HepG2 (cell line): Measurements from ENCODE around the gene BICDL2. TPM values are rescaled to one million over a fixed set of nuclear protein-coding genes. Genes with fewer than 3 reads are reported as not detected.

Experiments used
- CCAR2 ChIP-seq: fragments of 200-400 bp; formaldehyde crosslinking; optimal IDR thresholded peaks from 2 replicates; pipeline ENCODE3; 2018; ENCODE audit warnings: low read depth, mild to moderate bottlenecking, low read length, moderate library complexity
- CEBPB ChIP-seq: IDR thresholded peaks from 2 replicates; pipeline ENCODE4 v1.6.1; 2011; ENCODE audit warnings: low read depth, low read length, improper control_type of control experiment, borderline replicate concordance
- CENPX ChIP-seq: sonication (generic); formaldehyde crosslinking; IDR thresholded peaks from 2 replicates; pipeline ENCODE4 v1.9.0; 2021; ENCODE audit warnings: mild to moderate bottlenecking, missing genetic modification reagents, moderate library complexity
- EEA1 ChIP-seq: sonication (generic); formaldehyde crosslinking; IDR thresholded peaks from 2 replicates; pipeline ENCODE4 v1.5.1; 2020; ENCODE audit warnings: mild to moderate bottlenecking, missing genetic modification reagents, borderline replicate concordance
- FOSL1 ChIP-seq: sonication (generic); formaldehyde crosslinking; IDR thresholded peaks from 2 replicates; pipeline ENCODE4 v1.9.0; 2021; ENCODE audit warnings: missing genetic modification reagents, borderline replicate concordance
- HDAC2 ChIP-seq: sonication (generic); formaldehyde crosslinking; IDR thresholded peaks from 2 replicates; pipeline ENCODE4 v1.4.0; 2020; ENCODE audit warnings: missing genetic modification reagents
- IRF2 ChIP-seq: IDR thresholded peaks from 2 replicates; pipeline ENCODE4 v1.6.1; 2018; ENCODE audit warnings: missing genetic modification reagents, missing compliant biosample characterization
- KAT2B ChIP-seq: fragments of 150-350 bp; IDR thresholded peaks from 2 replicates; pipeline ENCODE4 v1.6.1; 2014; ENCODE audit warnings: low read depth, low read length, borderline replicate concordance
- REPIN1 ChIP-seq: sonication (generic); formaldehyde crosslinking; IDR thresholded peaks from 2 replicates; pipeline ENCODE4 v1.8.0; 2022; ENCODE audit warnings: missing genetic modification reagents, low read depth, mild to moderate bottlenecking, borderline replicate concordance
- TP53 ChIP-seq: sonication (generic); formaldehyde crosslinking; conservative IDR thresholded peaks from 2 replicates; pipeline ENCODE4 v1.4.0; 2020; ENCODE audit warnings: missing genetic modification reagents
- ZBTB3 ChIP-seq: sonication (generic); formaldehyde crosslinking; IDR thresholded peaks from 2 replicates; pipeline ENCODE4 v1.4.0; 2020; ENCODE audit warnings: low read depth, mild to moderate bottlenecking, moderate library complexity, missing genetic modification reagents, borderline replicate concordance
- ZBTB7A ChIP-seq: sonication (generic); formaldehyde crosslinking; IDR thresholded peaks from 2 replicates; pipeline ENCODE4 v1.8.0; 2022; ENCODE audit warnings: mild to moderate bottlenecking, missing genetic modification reagents
- ZFP41 ChIP-seq: sonication (generic); formaldehyde crosslinking; IDR thresholded peaks from 2 replicates; pipeline ENCODE4 v1.4.0; 2020; ENCODE audit warnings: mild to moderate bottlenecking, missing genetic modification reagents, borderline replicate concordance
- ZNF20 ChIP-seq: sonication (generic); formaldehyde crosslinking; IDR thresholded peaks from 2 replicates; pipeline ENCODE4 v1.4.0; 2020; ENCODE audit warnings: mild to moderate bottlenecking, moderate library complexity, missing genetic modification reagents
- ZNF292 ChIP-seq: sonication (generic); formaldehyde crosslinking; IDR thresholded peaks from 2 replicates; pipeline ENCODE4 v1.8.1; 2022; ENCODE audit warnings: mild to moderate bottlenecking, low read depth, missing genetic modification reagents, borderline replicate concordance
- ZNF329 ChIP-seq: sonication (generic); formaldehyde crosslinking; IDR thresholded peaks from 2 replicates; pipeline ENCODE4 v1.9.0; 2021; ENCODE audit warnings: low read depth, mild to moderate bottlenecking, missing genetic modification reagents
- ZNF546 ChIP-seq: sonication (generic); formaldehyde crosslinking; conservative IDR thresholded peaks from 2 replicates; pipeline ENCODE4 v1.8.1; 2023; ENCODE audit warnings: mild to moderate bottlenecking, missing genetic modification reagents
- ZNF547 ChIP-seq: sonication (generic); formaldehyde crosslinking; IDR thresholded peaks from 2 replicates; pipeline ENCODE4 v1.5.1; 2020; ENCODE audit warnings: mild to moderate bottlenecking, missing genetic modification reagents
- polyA plus RNA-seq, 8 experiments: library from polyadenylated mRNA; depleted of rRNA in 3 of 8; stranded (reverse) in 7 of 8; unstranded in 1 of 8; fragments of >200 nt; fragmentation: Illumina TruSeq in 4 of 8; extraction: Trizol in 4 of 8; gene quantifications; 2 replicates each; pipeline versions ENCODE4 v1.2.1 to v1.2.3, GENCODE V29; 2011 to 2016; ENCODE audit warnings: low read depth in 4 of 8, missing spikeins in 1 of 8, mixed read lengths in 1 of 8; ENCODE audit not compliant: insufficient read depth in 1 of 8
- total RNA-seq, 5 experiments: library from RNA; depleted of rRNA; stranded (reverse); fragments of >200 nt; fragmentation: Illumina TruSeq; extraction: Trizol; gene quantifications; 2 replicates each; pipeline ENCODE4 v1.2.3, GENCODE V29; 2016; ENCODE audit warnings: low read depth in 1 of 5
- TF ChIP-seq, protein P1 (sequence below): IDR thresholded peaks from 2 replicates; pipeline ENCODE4 v1.6.1; 2016
- TF ChIP-seq, protein P2 (sequence below): sonication (generic); formaldehyde crosslinking; IDR thresholded peaks from 2 replicates; pipeline ENCODE4 v1.8.1; 2023; ENCODE audit warnings: mild to moderate bottlenecking, missing genetic modification reagents
- TF ChIP-seq, protein P3 (sequence below): sonication (generic); formaldehyde crosslinking; IDR thresholded peaks from 2 replicates; pipeline ENCODE4 v1.4.0; 2020; ENCODE audit warnings: missing genetic modification reagents, borderline replicate concordance
- TF ChIP-seq, protein P4 (sequence below): sonication (generic); formaldehyde crosslinking; conservative IDR thresholded peaks from 2 replicates; pipeline ENCODE4 v1.4.0; 2020; ENCODE audit warnings: missing genetic modification reagents
- TF ChIP-seq, protein P5 (sequence below): sonication (generic); formaldehyde crosslinking; IDR thresholded peaks from 2 replicates; pipeline ENCODE4 v1.5.0; 2020; ENCODE audit warnings: mild to moderate bottlenecking, missing genetic modification reagents, borderline replicate concordance

Gene BICDL2
- total and polyA plus RNA-seq, 2 of the 13 experiments (the other 11 are each of a cell fraction or from before 2014, with no cell fraction given), result 0.12 TPM; not detected in 1

DNA sequence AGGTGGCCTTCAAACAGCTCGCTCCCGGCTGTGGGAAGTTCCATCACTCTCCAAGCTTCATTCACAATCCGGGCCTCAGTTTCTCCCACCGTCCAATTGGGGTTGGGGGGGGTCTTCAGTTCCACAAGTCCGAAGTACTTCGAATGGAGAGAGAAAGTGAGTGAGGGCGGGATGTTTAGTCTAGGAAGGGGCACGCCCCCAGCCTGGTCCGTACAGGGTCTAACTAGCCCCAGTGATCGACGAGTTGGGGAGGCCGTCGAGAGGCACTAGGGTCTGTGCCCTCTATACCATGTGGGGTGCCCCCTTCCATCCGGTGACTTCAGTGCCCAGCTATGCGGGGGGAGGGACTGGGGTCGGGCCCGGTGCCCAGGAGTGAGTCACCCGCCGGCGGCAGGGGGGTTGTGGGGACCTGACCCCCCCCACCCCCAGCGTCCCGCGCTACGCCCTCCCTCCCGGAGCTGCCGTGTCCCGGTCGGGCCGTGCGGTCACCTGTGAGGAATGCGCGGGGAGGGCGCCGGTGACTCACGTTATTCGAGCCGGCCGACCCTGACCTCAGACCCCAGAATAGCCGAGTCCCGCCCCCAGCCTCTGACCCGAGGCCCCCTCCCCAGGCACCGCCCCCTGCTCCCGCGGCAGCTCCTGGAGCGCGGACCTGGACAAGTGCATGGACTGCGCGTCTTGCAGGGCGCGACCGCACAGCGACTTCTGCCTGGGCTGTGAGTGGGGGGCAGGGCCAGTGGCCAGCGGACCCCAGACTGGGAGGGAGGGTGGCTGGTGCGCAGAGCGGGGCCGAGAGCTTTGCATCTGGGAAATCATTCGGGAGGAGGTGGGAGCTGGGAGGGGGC is 15.9 kb downstream of the BICDL2 start (continued):
- TF ChIP-seq, protein P1, sequence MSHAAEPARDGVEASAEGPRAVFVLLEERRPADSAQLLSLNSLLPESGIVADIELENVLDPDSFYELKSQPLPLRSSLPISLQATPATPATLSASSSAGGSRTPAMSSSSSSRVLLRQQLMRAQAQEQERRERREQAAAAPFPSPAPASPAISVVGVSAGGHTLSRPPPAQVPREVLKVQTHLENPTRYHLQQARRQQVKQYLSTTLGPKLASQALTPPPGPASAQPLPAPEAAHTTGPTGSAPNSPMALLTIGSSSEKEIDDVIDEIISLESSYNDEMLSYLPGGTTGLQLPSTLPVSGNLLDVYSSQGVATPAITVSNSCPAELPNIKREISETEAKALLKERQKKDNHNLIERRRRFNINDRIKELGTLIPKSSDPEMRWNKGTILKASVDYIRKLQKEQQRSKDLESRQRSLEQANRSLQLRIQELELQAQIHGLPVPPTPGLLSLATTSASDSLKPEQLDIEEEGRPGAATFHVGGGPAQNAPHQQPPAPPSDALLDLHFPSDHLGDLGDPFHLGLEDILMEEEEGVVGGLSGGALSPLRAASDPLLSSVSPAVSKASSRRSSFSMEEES (CRISPR knock-in tag), result peak; percentile 74
- TF ChIP-seq, protein P2, sequence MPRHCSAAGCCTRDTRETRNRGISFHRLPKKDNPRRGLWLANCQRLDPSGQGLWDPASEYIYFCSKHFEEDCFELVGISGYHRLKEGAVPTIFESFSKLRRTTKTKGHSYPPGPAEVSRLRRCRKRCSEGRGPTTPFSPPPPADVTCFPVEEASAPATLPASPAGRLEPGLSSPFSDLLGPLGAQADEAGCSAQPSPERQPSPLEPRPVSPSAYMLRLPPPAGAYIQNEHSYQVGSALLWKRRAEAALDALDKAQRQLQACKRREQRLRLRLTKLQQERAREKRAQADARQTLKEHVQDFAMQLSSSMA (CRISPR knock-in tag), result no peak
- TF ChIP-seq ZFP41 (CRISPR knock-in tag) (no peak), ZBTB3 (CRISPR knock-in tag) (peak; percentile 59; the same call in 1 of the 2 replicates), IRF2 (CRISPR knock-in tag) (peak; percentile 70), ZNF329 (CRISPR knock-in tag) (no peak), REPIN1 (peak; percentile 40; the same call in 1 of the 2 replicates), ZNF546 (CRISPR knock-in tag) (peak; percentile 82; the same call in 1 of the 2 replicates), CENPX (no peak), CCAR2 (no peak), ZNF20 (CRISPR knock-in tag) (no peak), EEA1 (no peak), ZBTB7A (CRISPR knock-in tag) (peak; percentile 83), FOSL1 (CRISPR knock-in tag) (peak; percentile 94), KAT2B (no peak), TP53 (CRISPR knock-in tag) (0 out of 2 replicates have a peak, but pooled peaks have one; percentile 52), ZNF547 (CRISPR knock-in tag) (peak; percentile 75; the same call in 1 of the 2 replicates), CEBPB (no peak), HDAC2 (CRISPR knock-in tag) (peak; percentile 67), ZNF292 (0 out of 2 replicates have a peak, but pooled peaks have one; percentile 32)
- TF ChIP-seq, protein P3, sequence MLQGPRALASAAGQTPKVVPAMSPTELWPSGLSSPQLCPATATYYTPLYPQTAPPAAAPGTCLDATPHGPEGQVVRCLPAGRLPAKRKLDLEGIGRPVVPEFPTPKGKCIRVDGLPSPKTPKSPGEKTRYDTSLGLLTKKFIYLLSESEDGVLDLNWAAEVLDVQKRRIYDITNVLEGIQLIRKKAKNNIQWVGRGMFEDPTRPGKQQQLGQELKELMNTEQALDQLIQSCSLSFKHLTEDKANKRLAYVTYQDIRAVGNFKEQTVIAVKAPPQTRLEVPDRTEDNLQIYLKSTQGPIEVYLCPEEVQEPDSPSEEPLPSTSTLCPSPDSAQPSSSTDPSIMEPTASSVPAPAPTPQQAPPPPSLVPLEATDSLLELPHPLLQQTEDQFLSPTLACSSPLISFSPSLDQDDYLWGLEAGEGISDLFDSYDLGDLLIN, result no peak
- TF ChIP-seq, protein P4, sequence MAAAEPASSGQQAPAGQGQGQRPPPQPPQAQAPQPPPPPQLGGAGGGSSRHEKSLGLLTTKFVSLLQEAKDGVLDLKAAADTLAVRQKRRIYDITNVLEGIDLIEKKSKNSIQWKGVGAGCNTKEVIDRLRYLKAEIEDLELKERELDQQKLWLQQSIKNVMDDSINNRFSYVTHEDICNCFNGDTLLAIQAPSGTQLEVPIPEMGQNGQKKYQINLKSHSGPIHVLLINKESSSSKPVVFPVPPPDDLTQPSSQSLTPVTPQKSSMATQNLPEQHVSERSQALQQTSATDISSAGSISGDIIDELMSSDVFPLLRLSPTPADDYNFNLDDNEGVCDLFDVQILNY (CRISPR knock-in tag), result no peak
- TF ChIP-seq, protein P5, sequence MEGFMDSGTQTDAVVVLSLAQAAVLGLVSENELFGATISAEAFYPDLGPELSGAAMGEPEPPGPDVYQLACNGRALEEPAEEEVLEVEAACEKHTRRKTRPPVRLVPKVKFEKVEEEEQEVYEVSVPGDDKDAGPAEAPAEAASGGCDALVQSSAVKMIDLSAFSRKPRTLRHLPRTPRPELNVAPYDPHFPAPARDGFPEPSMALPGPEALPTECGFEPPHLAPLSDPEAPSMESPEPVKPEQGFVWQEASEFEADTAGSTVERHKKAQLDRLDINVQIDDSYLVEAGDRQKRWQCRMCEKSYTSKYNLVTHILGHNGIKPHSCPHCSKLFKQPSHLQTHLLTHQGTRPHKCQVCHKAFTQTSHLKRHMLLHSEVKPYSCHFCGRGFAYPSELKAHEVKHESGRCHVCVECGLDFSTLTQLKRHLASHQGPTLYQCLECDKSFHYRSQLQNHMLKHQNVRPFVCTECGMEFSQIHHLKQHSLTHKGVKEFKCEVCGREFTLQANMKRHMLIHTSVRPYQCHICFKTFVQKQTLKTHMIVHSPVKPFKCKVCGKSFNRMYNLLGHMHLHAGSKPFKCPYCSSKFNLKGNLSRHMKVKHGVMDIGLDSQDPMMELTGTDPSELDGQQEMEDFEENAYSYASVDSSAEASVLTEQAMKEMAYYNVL, result peak; percentile 12
